Testis (tissue), 2 donors: ENCODE data around the gene TMEM186.

Experiments used
- CTCF ChIP-seq, 3 experiments: fragments of 450-650 bp in 2 of 3; fragments of 200-600 bp in 1 of 3; sonication (generic) in 1 of 3; IDR thresholded peaks; one replicate each; pipeline ENCODE4 v1.5.1; 2016 to 2019; ENCODE audit warnings: antibody characterized with exemption in 3 of 3, mild to moderate bottlenecking in 2 of 3, moderate library complexity in 1 of 3
- POLR2A ChIP-seq: fragments of 450-650 bp; IDR thresholded peaks from one replicate; pipeline ENCODE4 v1.6.1; 2017; ENCODE audit warnings: antibody characterized with exemption, mild to moderate bottlenecking, moderate library complexity

DNA sequence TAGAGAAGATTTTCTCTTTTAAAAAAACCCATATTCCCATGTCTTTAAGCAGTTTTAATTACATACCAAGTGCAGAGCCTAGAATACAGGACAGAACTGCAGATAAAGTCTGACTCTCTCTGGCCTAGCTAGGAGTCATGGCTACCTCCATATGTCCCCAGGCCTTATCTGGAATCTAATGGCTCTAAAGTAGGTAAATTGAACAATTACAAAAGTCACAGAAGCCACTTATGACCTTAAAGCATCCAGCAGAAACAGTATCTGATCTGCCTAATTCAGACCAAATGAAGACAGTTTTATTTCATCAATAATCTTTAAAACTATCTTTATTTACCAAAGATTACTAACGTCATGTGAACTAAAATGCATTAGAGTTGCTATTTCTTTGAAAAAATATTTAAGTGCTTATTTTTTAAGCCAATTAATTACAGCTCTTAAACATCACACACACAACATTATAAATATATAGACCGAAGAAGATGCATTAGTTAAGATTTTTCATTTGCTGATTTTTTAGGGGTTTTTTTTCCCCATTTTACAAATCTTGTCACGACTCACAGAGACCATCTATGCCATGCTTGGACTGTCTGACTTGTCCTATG, 28.9 kb upstream of the TMEM186 start:
- TF ChIP-seq CTCF (IDR thresholded peaks at IDR 0.05) (no peak), POLR2A (no peak)
